Gastroesophageal sphincter (tissue), 4 donors: ENCODE data around the gene DOCK4. TPM values are rescaled to one million over a fixed set of nuclear protein-coding genes. Genes with fewer than 3 reads are reported as not detected.

Experiments
- ATAC-seq: fragments of 150-250 bp; one replicate; pipeline ENCODE4 v1.9.1; 2016; ENCODE audit warnings: mild to moderate bottlenecking, moderate library complexity
- H3K27ac ChIP-seq, 4 donors: fragments of 200-600 bp; sonication (generic) in 3 of 4; 1 replicate in 3 of 4; 2 replicates in 1 of 4; pipeline ENCODE4 v1.5.1; 2016 to 2019
- H3K27me3 ChIP-seq: fragments of 200-600 bp; sonication (generic); one replicate; pipeline ENCODE4 v1.5.1; 2019
- H3K36me3 ChIP-seq, 2 donors: fragments of 200-600 bp; sonication (generic); one replicate each; pipeline ENCODE4 v1.5.1; 2019; ENCODE audit warnings: control low read depth in 1 of 2
- H3K4me1 ChIP-seq, 3 donors: fragments of 200-600 bp; sonication (generic); 1 replicate in 2 of 3; 2 replicates in 1 of 3; pipeline ENCODE4 v1.5.1; 2016 to 2019; ENCODE audit warnings: control low read depth in 2 of 3
- H3K4me3 ChIP-seq, 2 donors: fragments of 200-600 bp; sonication (generic); one replicate each; pipeline ENCODE4 v1.5.1; 2019; ENCODE audit warnings: mild to moderate bottlenecking in 1 of 2, moderate library complexity in 1 of 2
- H3K9me3 ChIP-seq, 3 donors: fragments of 200-600 bp; sonication (generic); one replicate each; pipeline ENCODE4 v1.5.1; 2017 to 2019; ENCODE audit warnings: control low read depth in 2 of 3
- EP300 ChIP-seq: sonication (generic); formaldehyde crosslinking; IDR thresholded peaks from one replicate; pipeline ENCODE4 v1.6.1; 2017; ENCODE audit warnings: antibody characterized with exemption, mild to moderate bottlenecking
- POLR2A ChIP-seq, 2 donors: fragments of 450-650 bp; IDR thresholded peaks; one replicate each; pipeline ENCODE4 v1.6.1; 2017; ENCODE audit warnings: antibody characterized with exemption in 2 of 2, mild to moderate bottlenecking in 2 of 2, moderate library complexity in 1 of 2
- POLR2AphosphoS5 ChIP-seq: sonication (generic); formaldehyde crosslinking; IDR thresholded peaks from one replicate; pipeline ENCODE4 v1.6.1; 2017; ENCODE audit warnings: antibody characterized with exemption
- WGBS, 2 donors: methylation state at CpG; one replicate each; pipeline ENCODE4 v1.1.5; 2018; ENCODE audit warnings: low coverage in 1 of 2; 5-methylcytosine and 5-hydroxymethylcytosine counted together
- total RNA-seq, 4 donors: library from RNA; depleted of rRNA; stranded (reverse); fragments of >200 nt; gene quantifications; one replicate each; pipeline ENCODE4 v1.1.0, GENCODE V29; 2016
- TF ChIP-seq, protein P1 (sequence below), 4 experiments: fragments of 200-600 bp in 2 of 4; fragments of 450-650 bp in 2 of 4; sonication (generic) in 1 of 4; IDR thresholded peaks; one replicate each; pipeline ENCODE4 v1.5.1; 2017 to 2019; ENCODE audit warnings: antibody characterized with exemption in 4 of 4, mild to moderate bottlenecking in 2 of 4, moderate library complexity in 2 of 4

The DOCK4 gene
- total RNA-seq, 4 donors from 2014 or later, result 14.0 to 34.1 (median 24.2) TPM

DNA sequence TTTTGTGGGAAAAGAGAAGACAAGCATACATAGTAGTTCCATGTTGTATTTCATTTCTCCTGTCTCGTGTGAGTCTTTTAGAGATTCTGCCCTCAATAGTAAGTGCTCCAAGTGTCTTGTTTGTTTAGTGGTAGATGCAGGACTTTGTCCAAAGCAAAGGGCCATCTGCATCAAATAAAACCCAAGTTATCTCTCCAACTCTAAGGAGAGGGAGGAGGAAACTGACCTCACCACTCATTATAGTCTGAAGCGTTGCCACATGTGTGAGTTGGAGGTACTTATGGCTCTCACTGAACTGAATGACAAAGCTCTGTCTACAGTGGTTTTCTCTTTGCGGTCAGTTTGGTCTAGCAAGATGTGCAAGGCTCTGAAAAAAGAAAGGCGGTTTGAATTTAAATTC lies 272.6 kb downstream of the DOCK4 start:
- H3K4me3 ChIP-seq, result no peak overlapping the region
- no peak for TF ChIP-seq POLR2A (IDR thresholded peaks at IDR 0.05)
- no peak for TF ChIP-seq POLR2AphosphoS5
- no peak for TF ChIP-seq EP300
- TF ChIP-seq, protein P1, sequence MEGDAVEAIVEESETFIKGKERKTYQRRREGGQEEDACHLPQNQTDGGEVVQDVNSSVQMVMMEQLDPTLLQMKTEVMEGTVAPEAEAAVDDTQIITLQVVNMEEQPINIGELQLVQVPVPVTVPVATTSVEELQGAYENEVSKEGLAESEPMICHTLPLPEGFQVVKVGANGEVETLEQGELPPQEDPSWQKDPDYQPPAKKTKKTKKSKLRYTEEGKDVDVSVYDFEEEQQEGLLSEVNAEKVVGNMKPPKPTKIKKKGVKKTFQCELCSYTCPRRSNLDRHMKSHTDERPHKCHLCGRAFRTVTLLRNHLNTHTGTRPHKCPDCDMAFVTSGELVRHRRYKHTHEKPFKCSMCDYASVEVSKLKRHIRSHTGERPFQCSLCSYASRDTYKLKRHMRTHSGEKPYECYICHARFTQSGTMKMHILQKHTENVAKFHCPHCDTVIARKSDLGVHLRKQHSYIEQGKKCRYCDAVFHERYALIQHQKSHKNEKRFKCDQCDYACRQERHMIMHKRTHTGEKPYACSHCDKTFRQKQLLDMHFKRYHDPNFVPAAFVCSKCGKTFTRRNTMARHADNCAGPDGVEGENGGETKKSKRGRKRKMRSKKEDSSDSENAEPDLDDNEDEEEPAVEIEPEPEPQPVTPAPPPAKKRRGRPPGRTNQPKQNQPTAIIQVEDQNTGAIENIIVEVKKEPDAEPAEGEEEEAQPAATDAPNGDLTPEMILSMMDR (IDR thresholded peaks at IDR 0.05), result no peak
- 93 to 100% methylated on average over 1 to 2 of the region's 4 CpGs for WGBS, 2 donors
- H3K27me3 ChIP-seq, result no peaks in the 10 kb centered on the region
- peaks cover 0 to 15% of the 10 kb centered on the region in 2 donors for H3K36me3 ChIP-seq
- H3K9me3 ChIP-seq, result no peaks in the 10 kb centered on the region
- H3K4me1 ChIP-seq, result no peaks in the 10 kb centered on the region
- H3K27ac ChIP-seq, result no peak overlapping the region
- no peak for ATAC-seq

DNA sequence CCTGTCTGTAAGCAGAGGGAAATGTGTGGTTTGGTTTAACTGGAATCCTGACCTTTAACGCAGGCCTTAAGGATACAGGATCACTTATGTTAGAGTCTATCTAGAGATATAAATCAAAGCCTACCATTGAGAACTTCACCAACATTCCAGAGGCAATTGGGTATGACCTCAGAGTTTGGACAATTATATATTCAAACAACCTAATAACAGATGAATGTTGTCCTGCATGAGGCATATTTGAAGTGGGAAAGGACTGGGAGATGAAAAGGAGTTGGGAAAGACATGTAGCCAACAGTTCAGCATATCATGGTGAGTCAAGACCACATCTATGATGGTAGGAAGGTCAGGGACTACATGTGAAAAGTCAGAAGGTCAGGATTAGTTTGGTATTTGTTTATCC lies 274.2 kb downstream of the DOCK4 start:
- 82% methylated on average over 1 of the region's 1 CpG; no CpG with 5 or more reads in 1 of the 2 donors for WGBS, 2 donors
- no peaks in the 10 kb centered on the region for H3K9me3 ChIP-seq
- no peak for ATAC-seq
- TF ChIP-seq POLR2A (IDR thresholded peaks at IDR 0.05) (no peak), POLR2AphosphoS5 (no peak), EP300 (no peak)
- TF ChIP-seq, protein P1 (IDR thresholded peaks at IDR 0.05), result no peak
- H3K4me3 ChIP-seq, result no peak overlapping the region
- H3K36me3 ChIP-seq, result peaks cover 0 to 8% of the 10 kb centered on the region in 2 donors
- no peaks in the 10 kb centered on the region for H3K27me3 ChIP-seq
- no peaks in the 10 kb centered on the region for H3K4me1 ChIP-seq
- H3K27ac ChIP-seq, result no peak overlapping the region

DNA sequence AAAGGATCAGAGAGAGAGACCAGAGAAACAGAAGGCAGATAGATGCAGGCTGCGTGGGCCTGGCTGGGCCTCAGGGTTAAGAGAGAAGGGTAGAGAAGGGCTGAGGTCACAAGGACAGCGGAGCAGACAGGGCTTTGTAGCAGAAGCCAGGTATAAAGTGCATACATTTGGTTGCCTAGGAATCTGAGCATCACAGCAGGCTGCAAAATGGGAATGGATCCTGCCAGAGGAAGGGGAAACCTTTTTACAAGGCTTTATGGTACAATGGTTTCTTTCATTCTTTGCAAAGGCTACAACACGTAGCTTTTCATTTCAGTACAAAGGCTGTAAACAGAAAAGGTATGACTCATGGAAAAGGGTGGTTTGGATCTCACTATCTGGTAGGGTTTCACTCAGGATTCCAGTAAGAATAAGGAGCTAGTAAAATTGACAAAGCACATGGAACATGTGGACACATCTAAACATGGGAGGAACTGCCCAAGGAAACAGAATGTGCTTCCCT lies 275.1 kb downstream of the DOCK4 start:
- Histone ChIP-seq H3K36me3 (peaks cover 0 to 8% of the 10 kb centered on the region in 2 donors), H3K27ac (peak overlapping the region in 3 of 4 donors; percentile 5 to 15 (median 8)), H3K9me3 (no peaks in the 10 kb centered on the region), H3K4me3 (no peak overlapping the region), H3K27me3 (no peaks in the 10 kb centered on the region), H3K4me1 (no peaks in the 10 kb centered on the region)
- TF ChIP-seq POLR2A (IDR thresholded peaks at IDR 0.05) (no peak), POLR2AphosphoS5 (no peak), EP300 (no peak)
- TF ChIP-seq, protein P1 (IDR thresholded peaks at IDR 0.05), result no peak
- WGBS, 2 donors, result 52 to 80% methylated on average over 1 to 3 of the region's 3 CpGs
- ATAC-seq, result no peak

DNA sequence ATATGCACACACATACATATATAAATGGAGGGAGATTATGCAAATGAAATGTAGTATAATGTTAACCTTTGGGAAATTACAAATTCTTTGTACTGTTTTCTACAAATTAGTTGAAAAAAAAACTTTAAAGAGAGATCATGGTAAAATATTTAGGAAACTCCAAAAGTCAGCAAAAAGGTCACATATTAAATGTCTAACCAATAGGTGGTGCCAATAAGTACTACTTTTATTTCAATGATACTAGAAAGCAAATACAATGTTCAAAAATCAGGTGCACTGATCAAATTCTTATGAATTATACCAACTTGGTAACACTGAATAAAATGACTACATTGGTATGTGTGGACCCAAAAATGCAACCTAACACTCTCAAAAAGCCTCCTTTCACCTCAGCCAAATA lies 276.9 kb downstream of the DOCK4 start:
- Histone ChIP-seq H3K36me3 (no peaks in the 10 kb centered on the region), H3K27ac (no peak overlapping the region), H3K27me3 (no peaks in the 10 kb centered on the region), H3K4me1 (no peaks in the 10 kb centered on the region), H3K4me3 (no peak overlapping the region), H3K9me3 (no peaks in the 10 kb centered on the region)
- TF ChIP-seq POLR2AphosphoS5 (no peak), POLR2A (IDR thresholded peaks at IDR 0.05) (no peak), EP300 (no peak)
- TF ChIP-seq, protein P1 (IDR thresholded peaks at IDR 0.05), result no peak
- no peak for ATAC-seq

DNA sequence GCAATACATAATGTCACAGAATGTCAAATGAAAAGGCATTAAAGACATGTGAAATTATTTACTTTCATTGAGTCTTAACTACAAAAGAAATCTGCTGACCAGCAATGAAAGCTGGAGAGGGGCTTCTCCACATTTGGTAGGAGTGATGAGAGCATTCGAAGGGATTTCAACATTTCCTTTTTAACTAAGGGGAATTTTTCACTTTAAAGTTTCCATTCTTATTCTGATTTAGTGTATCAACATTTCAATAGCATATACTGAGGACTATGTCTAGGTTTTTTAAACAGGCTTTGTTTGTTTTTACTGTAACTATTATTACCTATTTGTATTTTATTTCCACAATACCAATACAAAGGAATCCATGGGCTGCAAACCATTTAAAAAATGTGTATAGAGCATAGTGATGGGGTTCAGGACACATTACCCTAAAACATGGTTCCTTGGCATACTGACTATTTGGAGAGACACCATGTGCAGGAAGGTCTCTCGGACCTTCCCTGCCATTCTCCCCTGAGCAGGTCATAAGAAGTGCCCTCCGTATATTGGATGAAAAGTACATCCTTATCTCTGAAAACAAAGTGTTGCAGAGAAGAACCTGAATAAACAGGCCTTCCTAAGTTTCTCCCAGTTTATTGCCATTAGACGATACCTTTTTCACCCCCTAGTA lies 278.7 kb downstream of the DOCK4 start:
- Histone ChIP-seq H3K27me3 (no peaks in the 10 kb centered on the region), H3K36me3 (no peaks in the 10 kb centered on the region), H3K4me3 (no peak overlapping the region), H3K4me1 (no peaks in the 10 kb centered on the region), H3K9me3 (no peaks in the 10 kb centered on the region), H3K27ac (no peak overlapping the region)
- ATAC-seq, result no peak
- TF ChIP-seq POLR2AphosphoS5 (no peak), EP300 (no peak), POLR2A (IDR thresholded peaks at IDR 0.05) (no peak)
- TF ChIP-seq, protein P1 (IDR thresholded peaks at IDR 0.05), result no peak
- 86 to 94% methylated on average over 3 to 4 of the region's 4 CpGs for WGBS, 2 donors
